ENCODE results near the gene STXBP6.
"Not testable (repeated sequence)": the region's sequence is repeated elsewhere in the genome, so short reads cannot be mapped to it uniquely, and the experiment has no call there.

STXBP6 gene

GRCh38 chr14:24850072-24850471 lies 199.9 kb downstream of the STXBP6 start:
- no peak for DNase-seq

DNA sequence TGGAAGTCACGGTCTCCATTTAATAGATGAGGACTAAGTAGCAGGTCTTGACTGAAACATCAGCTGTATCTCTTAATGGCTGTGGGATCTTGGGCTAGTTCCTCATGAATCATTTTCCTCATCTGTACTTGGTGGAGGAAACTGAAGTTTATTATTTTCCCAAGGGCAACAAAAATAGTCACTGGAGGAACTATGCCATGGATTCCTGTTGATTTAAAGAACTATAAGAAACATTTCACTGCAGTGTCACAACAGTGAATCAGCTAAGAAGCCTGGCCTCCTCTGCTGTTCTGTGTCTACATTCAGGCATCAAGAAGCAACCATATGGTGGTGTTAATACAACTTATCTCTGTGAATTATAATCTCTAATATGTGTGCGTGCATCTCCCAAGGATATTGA lies 200.5 kb downstream of the STXBP6 start:
- no peak for DNase-seq

GRCh38 chr14:24848102-24848790 lies 201.7 kb downstream of the STXBP6 start:
- DNase-seq = no peak

DNA sequence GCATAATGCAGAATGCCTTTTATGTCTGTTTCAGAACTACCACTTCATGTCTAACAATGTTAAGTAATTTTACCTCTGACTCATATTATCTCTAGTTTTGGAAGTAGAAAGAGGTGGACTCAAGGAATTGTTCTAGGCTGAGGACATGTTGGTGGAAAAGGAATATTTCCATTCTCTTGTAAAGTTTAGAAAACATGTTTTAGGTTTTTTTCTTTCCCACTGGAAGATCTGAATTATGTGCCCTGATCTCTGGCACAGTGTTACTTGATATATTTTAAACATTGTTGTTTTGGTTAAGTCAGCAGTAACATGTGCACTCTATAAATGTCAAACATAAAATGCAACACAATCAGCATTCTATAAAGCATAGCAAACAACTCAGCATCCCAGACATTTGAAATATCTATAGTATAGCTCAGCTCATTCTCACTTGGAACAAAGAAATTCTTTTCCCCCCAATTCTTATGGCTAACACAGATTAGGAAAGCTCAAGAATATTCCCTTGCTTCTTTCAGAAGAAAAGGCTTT lies 202.3 kb downstream of the STXBP6 start:
- DNase-seq = no peak

DNA sequence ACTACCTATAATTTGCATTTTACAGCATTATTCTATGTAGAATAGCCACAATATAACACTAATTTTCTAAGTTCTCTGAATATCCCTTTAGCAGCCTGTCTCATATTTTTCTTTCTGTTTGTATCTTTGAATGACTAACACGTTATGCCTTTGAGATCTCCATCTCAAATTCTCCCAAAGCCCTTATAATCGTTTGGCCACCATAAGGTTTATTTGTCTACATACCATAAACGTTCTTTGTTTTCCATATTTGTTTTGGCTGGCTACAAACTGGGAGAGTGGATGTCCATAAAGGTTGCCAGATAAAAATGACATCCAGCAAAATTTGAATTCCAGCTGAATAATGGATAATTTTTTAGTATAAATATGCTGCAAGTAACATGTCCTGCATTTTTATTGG lies 203.7 kb downstream of the STXBP6 start:
- DNase-seq = no peak

DNA sequence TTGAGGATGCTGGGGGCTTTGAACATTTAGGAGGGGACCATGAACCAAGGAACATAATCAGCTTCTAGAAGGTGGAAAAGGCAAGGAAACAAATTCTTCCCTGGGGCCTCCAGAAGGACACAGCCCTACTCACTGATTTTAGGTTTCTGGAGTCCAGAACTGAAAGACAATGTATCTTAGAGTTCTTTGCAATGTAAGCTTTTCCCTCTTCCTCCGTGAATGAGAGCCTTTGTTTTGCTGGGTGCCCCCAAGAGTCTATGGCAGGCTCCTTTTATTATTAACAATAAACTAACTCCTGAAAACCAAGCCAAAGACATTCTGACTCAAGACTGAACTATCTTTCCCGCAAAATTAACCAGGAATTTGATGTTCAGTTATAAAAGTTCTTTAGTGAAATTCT lies 204.1 kb downstream of the STXBP6 start:
- no peak for DNase-seq

DNA sequence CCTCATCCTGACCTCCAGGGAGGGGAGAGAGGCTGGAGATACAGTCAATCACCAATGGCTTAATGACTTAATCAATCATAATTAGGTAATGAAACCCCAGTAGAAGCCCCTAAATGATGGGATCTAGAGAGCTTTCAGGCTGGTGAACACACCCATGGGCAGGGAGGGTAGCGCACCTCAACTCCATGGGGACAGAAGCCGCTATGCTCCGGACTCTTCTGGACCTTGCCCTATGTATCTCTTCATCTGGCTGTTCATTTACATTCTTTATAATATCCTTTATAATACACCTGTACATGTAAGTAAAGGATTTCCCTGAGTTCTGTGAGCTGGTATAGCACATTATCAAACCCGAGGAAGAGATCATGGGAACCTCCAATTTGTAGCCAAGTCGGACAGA lies 205.9 kb downstream of the STXBP6 start:
- no peak for DNase-seq

GRCh38 chr14:24843494-24843893 lies 206.5 kb downstream of the STXBP6 start:
- DNase-seq = no peak

DNA sequence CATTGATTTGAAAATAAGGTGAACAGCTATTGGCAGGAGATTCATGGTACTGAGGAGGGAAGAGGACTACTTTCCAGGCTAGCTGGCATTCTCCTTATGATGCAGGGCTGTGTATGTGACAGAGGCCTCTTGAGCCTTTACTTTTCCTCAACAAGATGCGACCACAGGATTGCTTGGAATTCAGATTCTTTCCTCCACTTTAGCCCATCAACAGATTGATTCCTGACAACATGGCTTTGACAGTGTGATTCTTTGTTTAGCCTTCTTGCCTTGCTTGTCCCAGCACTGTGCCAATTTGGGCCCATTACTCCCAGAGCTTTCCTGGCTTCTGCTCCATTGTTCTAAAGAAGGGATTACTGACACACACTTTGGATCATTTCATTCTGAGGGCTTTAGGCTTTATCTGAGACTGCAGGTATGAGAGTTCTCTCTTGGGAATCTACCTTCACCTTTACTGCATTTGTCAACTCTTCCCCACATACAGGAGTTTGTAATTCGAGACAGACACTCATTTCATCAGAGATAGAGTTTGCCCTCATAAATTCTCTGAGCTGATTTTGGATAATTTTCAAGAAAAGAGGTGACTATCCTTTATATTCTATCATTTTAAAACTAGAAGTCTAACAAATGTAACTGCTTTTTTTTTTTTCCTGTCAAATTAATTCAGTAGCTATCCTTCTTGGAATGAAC lies 209.6 kb downstream of the STXBP6 start:
- no peak for DNase-seq

GRCh38 chr14:24839617-24840203 lies 210.2 kb downstream of the STXBP6 start:
- DNase-seq = no peak

- no peak for DNase-seq
Measured at GRCh38 chr14:24838945-24839616, 210.9 kb downstream of the STXBP6 start.

DNA sequence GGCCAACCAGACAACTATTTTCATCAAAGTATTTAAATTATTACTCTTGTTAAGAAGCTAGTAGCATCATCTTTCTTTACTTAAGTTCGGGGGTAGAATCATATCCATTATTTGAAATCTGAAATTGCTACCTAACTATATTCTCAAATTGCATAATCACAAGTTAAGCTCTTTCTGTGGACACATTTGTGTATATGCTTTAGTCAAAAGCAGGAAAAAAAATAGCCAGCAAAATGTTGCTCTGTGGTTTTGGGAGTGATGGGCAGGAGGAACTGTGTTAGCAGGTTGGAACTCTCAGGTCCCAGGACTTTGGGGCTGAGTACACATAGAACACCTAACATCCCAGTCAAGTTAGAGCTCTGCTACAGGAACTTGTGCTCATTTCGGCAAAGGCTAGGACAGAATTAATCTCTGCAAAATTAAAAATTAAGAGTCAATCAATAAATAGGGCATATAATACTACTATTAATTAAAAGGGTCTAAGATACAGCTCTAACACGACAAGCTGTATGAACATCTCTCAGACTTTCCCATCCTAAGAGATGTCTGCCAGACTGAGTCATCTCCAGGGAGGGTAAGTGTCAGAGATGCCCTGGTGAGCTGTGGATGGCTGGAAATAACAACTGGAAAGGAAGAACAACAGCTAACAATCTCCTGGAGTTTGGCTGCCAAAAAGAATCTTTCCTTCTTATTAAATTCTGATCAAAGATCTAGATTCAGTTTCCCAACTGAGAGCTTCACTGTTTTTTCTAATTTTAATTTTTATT lies 212.5 kb downstream of the STXBP6 start:
- no peak for DNase-seq

GRCh38 chr14:24836324-24836723 lies 213.6 kb downstream of the STXBP6 start:
- DNase-seq = not testable (repeated sequence)

- DNase-seq = no peak
Measured at GRCh38 chr14:24834956-24835355, 215.0 kb downstream of the STXBP6 start.

DNA sequence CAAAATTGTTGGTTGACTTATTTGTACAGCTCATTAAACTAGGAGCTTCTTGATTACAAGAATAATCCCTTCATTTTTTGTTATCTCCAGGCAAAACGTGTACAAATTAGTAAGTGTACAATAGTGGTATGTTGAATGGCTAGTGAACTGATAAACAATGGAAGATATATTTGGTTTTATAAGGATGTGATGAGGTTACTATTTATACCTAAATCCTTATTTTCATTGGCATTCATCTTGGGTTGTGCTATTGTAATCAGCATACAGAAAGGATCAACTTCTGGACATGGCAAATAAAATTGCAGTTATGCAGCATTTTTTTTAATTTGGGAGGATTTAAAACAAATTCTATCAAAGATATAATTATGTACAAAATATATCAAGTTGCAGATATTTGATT lies 216.6 kb downstream of the STXBP6 start:
- no peak for DNase-seq

DNA sequence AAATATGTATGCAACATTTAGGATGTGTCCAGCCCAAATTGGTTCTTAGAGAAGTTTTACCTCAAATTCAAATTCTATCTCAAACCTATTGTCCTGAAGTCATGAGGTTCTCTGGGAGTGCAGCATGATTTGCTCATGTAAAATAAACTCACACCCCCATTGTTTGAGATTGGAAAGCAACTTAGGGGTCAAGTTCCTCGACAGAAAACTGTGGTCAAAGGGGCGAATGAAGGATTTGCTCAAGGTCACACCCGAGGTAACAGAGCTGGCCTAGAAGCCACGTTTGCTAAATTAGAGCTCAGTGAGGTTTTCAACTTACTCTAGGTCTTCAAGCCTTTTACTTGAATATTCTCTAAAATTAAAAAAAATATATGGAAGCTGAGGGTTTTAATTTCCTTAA lies 218.3 kb downstream of the STXBP6 start:
- no peak for DNase-seq

DNA sequence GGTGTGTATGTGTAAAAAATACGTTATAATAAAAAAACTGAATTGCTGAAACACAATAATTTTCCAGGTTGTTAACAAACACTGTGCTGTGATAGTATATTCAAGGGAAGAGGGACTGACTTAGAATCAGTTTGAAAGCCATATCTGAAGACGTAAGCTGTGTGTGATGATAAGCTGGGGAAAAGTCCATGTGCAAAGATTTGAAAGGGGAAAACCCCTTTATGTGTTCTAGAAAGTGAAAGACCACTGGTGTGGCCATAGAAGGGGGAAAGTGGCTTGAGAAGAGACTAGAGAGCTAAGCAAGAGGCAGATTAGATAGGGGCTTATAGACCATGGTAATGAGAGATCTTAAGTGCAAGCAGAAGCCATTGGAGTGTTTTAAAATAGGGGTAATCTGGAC lies 220.1 kb downstream of the STXBP6 start:
- no peak for DNase-seq

GRCh38 chr14:24828486-24828885 lies 221.5 kb downstream of the STXBP6 start:
- no peak for DNase-seq

DNA sequence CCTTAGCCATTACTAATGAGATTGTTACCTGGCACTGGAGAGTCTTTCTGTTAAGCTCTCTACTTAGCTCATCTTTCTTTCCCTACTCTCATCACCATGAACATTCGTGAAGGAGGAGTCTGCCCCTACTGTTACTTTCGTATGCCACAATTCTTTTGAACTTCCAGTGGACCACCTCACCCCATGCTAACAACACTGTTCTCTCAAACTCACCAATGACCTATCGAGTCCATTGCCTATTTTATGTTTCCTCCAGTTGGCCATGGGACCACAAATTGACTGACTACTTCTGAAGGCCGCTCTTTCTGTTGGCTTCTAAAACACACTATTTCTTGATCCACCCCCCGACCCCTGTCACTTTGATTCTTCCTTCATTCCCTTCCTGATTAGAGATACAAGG lies 223.6 kb downstream of the STXBP6 start:
- no peak for DNase-seq

- DNase-seq = no peak
Measured at GRCh38 chr14:24820616-24821015, 229.3 kb downstream of the STXBP6 start.

DNA sequence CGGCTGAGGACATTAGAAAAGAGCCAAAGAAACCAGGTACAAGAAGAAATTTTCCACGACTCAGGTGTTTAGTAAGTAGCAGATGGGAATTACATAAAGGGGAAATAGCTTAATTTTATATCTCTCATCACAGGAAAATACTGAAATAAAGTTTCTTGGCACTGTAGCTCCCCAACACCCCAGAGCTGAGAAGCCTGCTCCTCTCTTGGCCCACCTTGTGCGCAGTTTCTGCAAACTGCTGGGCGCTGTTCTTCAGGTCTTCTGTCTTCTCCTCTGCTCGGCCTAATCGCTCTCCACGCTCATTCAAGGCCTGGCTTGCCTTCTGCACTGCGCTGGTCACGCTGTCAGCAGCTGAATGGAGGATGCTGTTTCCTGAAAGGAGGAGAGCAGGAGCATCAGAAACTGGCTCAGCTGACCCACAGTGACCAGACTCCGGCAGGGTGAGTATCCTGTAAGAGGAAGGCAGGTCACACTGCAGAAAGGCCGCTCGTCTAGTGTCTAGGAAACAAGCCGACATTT lies 231.1 kb downstream of the STXBP6 start:
- no peak for DNase-seq

DNA sequence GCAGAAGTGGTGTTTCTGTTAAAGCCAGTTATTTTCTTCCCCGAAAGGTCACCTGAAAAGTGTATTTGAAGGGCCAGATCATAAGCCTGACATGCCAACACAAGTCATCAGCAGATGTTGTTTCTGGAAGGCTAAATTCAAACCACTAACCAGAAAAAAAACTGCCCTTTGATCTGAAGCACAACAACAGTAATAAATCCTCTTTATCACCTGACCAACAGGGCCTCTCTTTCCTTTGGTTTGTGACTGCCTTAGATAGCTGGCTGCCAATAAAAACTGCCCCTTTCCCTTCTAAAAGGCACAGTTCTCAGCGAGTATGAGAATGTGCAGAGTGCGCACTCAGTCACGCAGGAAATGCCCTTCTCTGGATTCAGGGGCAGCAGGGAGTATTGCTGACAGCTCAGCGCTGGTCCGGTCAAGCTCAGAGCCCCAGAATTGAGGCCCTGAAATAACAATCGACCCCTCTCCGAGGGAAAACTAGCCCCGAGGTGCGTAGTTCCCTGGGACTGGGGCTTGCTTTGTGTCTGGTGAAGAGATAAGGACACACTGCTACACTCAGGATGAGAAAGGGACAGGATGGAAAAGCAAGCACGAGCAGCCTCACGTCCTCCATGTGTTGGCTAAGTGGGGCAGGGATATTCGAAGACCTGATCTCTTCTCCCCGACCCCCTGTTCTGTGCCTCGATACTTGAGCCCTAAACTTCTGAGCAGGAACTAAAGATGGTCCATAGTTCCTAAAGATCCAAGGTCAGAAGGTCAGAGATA lies 231.7 kb downstream of the STXBP6 start:
- no peak for DNase-seq
